Kidney (tissue), 14 donors: Measurements from ENCODE around the gene PPA2. TPM values are rescaled to one million over a fixed set of nuclear protein-coding genes. Genes with fewer than 3 reads are reported as not detected.

Experiments used
- DNase-seq, 5 donors: peaks; one replicate each; pipeline ENCODE4 v3.0.0-alpha.2; 2013 to 2020
- FAIRE-seq: peaks from 2 replicates; lab custom pipeline; 2012; peaks lifted over from hg19 to GRCh38; lab: Jason Lieb, UNC
- H3K27ac ChIP-seq, 2 donors: one replicate each; pipeline ENCODE4 v1.7.0; 2013; ENCODE audit warnings: low read depth in 2 of 2, low read length in 2 of 2, inconsistent platforms in 1 of 2
- H3K27me3 ChIP-seq: one replicate; pipeline ENCODE4 v1.7.1; 2013; ENCODE audit warnings: low read length, inconsistent platforms; ENCODE audit not compliant: control insufficient read depth, insufficient read depth
- H3K36me3 ChIP-seq, 3 donors: one replicate each; pipeline versions ENCODE4 v1.7.0 to v1.7.1; 2013; ENCODE audit warnings: low read length in 3 of 3, control low read depth in 1 of 3, inconsistent platforms in 1 of 3; ENCODE audit not compliant: insufficient read depth in 3 of 3, control insufficient read depth in 2 of 3
- H3K4me1 ChIP-seq, 3 donors: one replicate each; pipeline versions ENCODE4 v1.7.0 to v1.7.1; 2013; ENCODE audit warnings: low read length in 3 of 3, inconsistent platforms in 1 of 3, low read depth in 1 of 3; ENCODE audit not compliant: control insufficient read depth in 2 of 3, insufficient read depth in 2 of 3
- H3K4me3 ChIP-seq, 3 donors: one replicate each; pipeline versions ENCODE4 v1.7.0 to v1.8.1; 2013; ENCODE audit warnings: low read length in 3 of 3, control low read depth in 1 of 3, inconsistent platforms in 1 of 3
- H3K9ac ChIP-seq, 3 donors: one replicate each; pipeline versions ENCODE4 v1.7.0 to v1.7.1; 2013; ENCODE audit warnings: low read length in 3 of 3, control low read depth in 1 of 3, inconsistent platforms in 1 of 3
- H3K9me3 ChIP-seq, 3 donors: one replicate each; pipeline versions ENCODE4 v1.7.0 to v1.7.1; 2013; ENCODE audit warnings: low read length in 3 of 3, control low read depth in 1 of 3, inconsistent platforms in 1 of 3; ENCODE audit not compliant: control insufficient read depth in 2 of 3, insufficient read depth in 1 of 3
- CTCF ChIP-seq: IDR thresholded peaks from 3 replicates; pipeline ENCODE4 v1.5.1; 2012; ENCODE audit warnings: mild to moderate bottlenecking, moderate library complexity, borderline replicate concordance; ENCODE audit not compliant: insufficient read depth; ENCODE audit errors: extremely low read depth
- intact Hi-C: fragments of 100-400 bp; cut with DNase I; formaldehyde crosslinking; loops from one replicate; pipeline ENCODE4 v1.11.1; 2022
- polyA plus RNA-seq: library from polyadenylated mRNA; stranded (reverse); fragments of 350-450 nt; fragmentation: Illumina TruSeq; extraction: RNeasy Lipid Tissue Mini Kit (QIAGEN cat#74804); gene quantifications from one replicate; pipeline ENCODE4 v1.2.3, GENCODE V29; 2014; ENCODE audit warnings: low read depth, low replicate concordance; ENCODE audit not compliant: insufficient read depth
- total RNA-seq: library from RNA; stranded (reverse); fragmentation: NEBNext Ultra II Directional; extraction: Animal tissue kit (Norgen Biotek cat#: 25700); gene quantifications from one replicate; pipeline ENCODE4 v1.2.1, GENCODE V29; 2021
- donor health status: control.
- donor health status: control.
- donor health status: control.
- donor health status: control.
- donor health status: control.
- donor health status: DM: yes; HTN: yes; CAD: no.
- donor health status: Normal renal cell carcinoma (clear cell type).

The PPA2 gene
- total and polyA plus RNA-seq, 2 donors from 2014 or later, result 84.9 to 193 TPM

- Histone ChIP-seq H3K4me1 (no peaks in the 10 kb centered on the region), H3K9me3 (no peaks in the 10 kb centered on the region), H3K27me3 (no peaks in the 10 kb centered on the region), H3K27ac (no peak overlapping the region), H3K36me3 (no peaks in the 10 kb centered on the region), H3K9ac (no peak overlapping the region), H3K4me3 (no peak overlapping the region)
- FAIRE-seq, result no peak
- intact Hi-C loops, result no loop called here
- TF ChIP-seq CTCF, result no peak
- DNase-seq, result peak in 1 of 5 donors; percentile 5
Observed at GRCh38 chr4:105490523-105490922, 16.7 kb upstream of the PPA2 start.

- intact Hi-C loops, result no loop called here
- DNase-seq, result no peak
- H3K4me3 ChIP-seq, result no peak overlapping the region
- no peak overlapping the region for H3K9ac ChIP-seq
- no peak for TF ChIP-seq CTCF
- no peak for FAIRE-seq
- no peaks in the 10 kb centered on the region for H3K27me3 ChIP-seq
- H3K36me3 ChIP-seq, result no peaks in the 10 kb centered on the region
- H3K4me1 ChIP-seq, result no peaks in the 10 kb centered on the region
- H3K27ac ChIP-seq, result no peak overlapping the region
- no peaks in the 10 kb centered on the region for H3K9me3 ChIP-seq
Observed at GRCh38 chr4:105483840-105484239, 10.0 kb upstream of the PPA2 start.

- H3K4me3 ChIP-seq, result peak overlapping the region; percentile 58 to 93 (median 89)
- H3K9me3 ChIP-seq, result no peaks in the 10 kb centered on the region
- intact Hi-C loops, result loop anchor here (5.0 kb wide), 1 partner anchor 332 kb away; no protein-coding TSS in a partner anchor
- TF ChIP-seq CTCF, result peak; percentile 84
- peak overlapping the region; percentile 98 to 99 for H3K27ac ChIP-seq
- H3K4me1 ChIP-seq, result peaks cover 0 to 10% (median 6%) of the 10 kb centered on the region in 3 donors
- DNase-seq (peak in 2 of 5 donors; percentile 93 to 95), FAIRE-seq (no peak)
- no peaks in the 10 kb centered on the region for H3K27me3 ChIP-seq
- peak overlapping the region in 1 of 3 donors; percentile 98 for H3K9ac ChIP-seq
- no peaks in the 10 kb centered on the region for H3K36me3 ChIP-seq
Observed at GRCh38 chr4:105474099-105474518, 247 bp upstream of the PPA2 start.
